ENCODE data around the gene COPB1. TPM values are rescaled to one million over a fixed set of nuclear protein-coding genes. Genes with fewer than 3 reads are reported as not detected.
A peak's percentile ranks its signal among the peaks of the same experiment; 100 is the strongest.

The COPB1 gene
- total and polyA plus RNA-seq, 4 donors: 45.3 to 92.8 (median 69.6) TPM

DNA sequence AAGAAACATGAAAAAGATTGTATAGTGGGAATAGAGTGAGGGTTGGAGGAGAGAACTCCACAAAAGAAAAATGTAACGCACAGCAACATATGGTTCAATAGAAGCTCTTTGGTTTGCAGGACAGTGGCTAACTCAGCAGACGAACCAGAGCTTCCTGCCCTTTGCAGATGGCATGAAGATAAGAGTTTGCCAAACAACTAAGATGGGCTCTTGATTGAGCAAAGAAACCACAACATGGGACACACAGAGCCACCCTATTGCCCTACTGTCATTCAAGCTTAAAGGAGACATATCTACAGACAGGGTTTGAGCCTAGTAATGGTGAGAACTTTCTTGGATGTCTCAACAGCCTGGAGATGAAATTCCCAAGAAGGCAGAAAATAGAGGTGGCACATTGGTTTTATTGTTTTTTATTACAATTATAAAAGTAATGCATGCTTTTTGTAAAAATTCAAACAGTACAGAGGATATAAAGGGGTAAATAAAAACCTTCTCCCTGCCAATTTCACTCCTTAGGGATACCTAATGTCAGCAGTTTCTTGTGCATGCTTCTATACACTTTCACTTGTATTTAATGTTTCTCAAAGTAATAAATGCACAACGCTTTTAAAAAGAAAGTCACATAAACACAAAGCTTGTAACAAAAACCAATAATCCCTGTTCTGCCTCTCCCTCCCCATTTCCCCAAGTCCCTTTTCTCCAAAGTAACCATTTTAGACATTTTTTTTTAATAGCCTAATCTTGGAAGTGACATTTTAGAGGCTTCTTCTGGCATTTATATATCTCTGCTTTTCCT, 63.7 kb downstream of the COPB1 start:
- Histone ChIP-seq H3K27ac (ENCODE audit: low read depth in 1 of 2, low read length in 2 of 2) (no peak overlapping the region), H3K4me3 (ENCODE audit: low read length in 2 of 2) (no peak overlapping the region), H3K36me3 (ENCODE audit: control insufficient read depth in 1 of 2, insufficient read depth in 2 of 2, low read length in 1 of 2) (no peaks in the 10 kb centered on the region), H3K9me3 (ENCODE audit: control insufficient read depth, low read length) (no peaks in the 10 kb centered on the region), H3K4me1 (ENCODE audit: control insufficient read depth in 1 of 2, insufficient read depth in 2 of 2, low read length in 2 of 2) (no peaks in the 10 kb centered on the region), H3K27me3 (ENCODE audit: control insufficient read depth in 1 of 2, insufficient read depth in 2 of 2, low read length in 1 of 2) (no peaks in the 10 kb centered on the region)
- DNase-seq (no peak), ATAC-seq (ENCODE audit: low FRiP score) (no peak)
- WGBS, 2 donors: 84 to 87% methylated on average over 3 of the region's 3 CpGs
- intact Hi-C loops (cut with DNase I): no loop called here

DNA sequence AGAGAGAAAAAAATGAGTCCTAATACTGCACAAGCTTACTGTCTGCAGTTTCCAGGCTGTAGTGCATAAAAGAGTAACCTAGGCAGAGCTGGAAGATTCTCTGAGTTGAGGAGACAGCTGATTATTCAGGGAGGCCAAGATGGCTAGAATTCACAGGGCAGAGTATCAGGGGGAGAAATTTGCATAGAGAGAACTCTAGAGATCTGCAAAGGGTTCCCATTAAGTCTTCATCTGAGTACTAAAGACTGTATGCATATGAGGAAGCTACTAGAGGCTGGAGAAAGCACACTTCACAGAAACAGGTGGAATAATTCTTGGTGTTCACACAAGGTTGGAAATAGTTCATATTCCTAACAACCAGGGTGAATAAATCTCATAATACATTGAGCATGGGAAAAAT, 74.0 kb downstream of the COPB1 start:
- DNase-seq: no peak
- intact Hi-C loops (cut with DNase I): no loop called here
- H3K27ac ChIP-seq (ENCODE audit: low read depth in 1 of 2, low read length in 2 of 2): no peak overlapping the region
- H3K27me3 ChIP-seq (ENCODE audit: control insufficient read depth in 1 of 2, insufficient read depth in 2 of 2, low read length in 1 of 2): no peaks in the 10 kb centered on the region
- no peak for ATAC-seq (ENCODE audit: low FRiP score)
- H3K9me3 ChIP-seq (ENCODE audit: control insufficient read depth, low read length): no peaks in the 10 kb centered on the region
- H3K4me1 ChIP-seq (ENCODE audit: control insufficient read depth in 1 of 2, insufficient read depth in 2 of 2, low read length in 2 of 2): peaks cover 1 to 3% of the 10 kb centered on the region in 2 donors
- no peak overlapping the region for H3K4me3 ChIP-seq (ENCODE audit: low read length in 2 of 2)
- no peaks in the 10 kb centered on the region for H3K36me3 ChIP-seq (ENCODE audit: control insufficient read depth in 1 of 2, insufficient read depth in 2 of 2, low read length in 1 of 2)

DNA sequence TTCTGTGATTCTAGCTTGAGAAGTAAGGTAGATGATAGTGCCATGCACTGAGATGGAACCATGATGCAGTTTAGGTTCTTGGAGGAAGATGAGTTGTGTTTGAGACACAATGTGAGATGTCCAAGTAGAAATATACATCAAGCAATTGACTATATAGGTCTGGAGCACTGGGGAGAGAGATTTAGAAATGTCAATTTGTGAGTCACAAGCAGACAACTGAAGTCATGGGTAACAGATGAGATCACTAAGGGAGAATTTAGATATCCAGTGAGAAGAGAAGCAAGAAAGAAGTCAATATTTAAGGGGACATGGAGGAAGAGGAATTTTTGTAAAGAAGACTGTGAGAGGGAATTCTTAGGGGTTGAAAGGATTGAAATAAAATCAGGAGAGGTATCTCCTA, 75.5 kb downstream of the COPB1 start:
- H3K36me3 ChIP-seq (ENCODE audit: control insufficient read depth in 1 of 2, insufficient read depth in 2 of 2, low read length in 1 of 2): no peaks in the 10 kb centered on the region
- H3K9me3 ChIP-seq (ENCODE audit: control insufficient read depth, low read length): no peaks in the 10 kb centered on the region
- H3K4me3 ChIP-seq (ENCODE audit: low read length in 2 of 2): no peak overlapping the region
- peaks cover 1 to 3% of the 10 kb centered on the region in 2 donors for H3K4me1 ChIP-seq (ENCODE audit: control insufficient read depth in 1 of 2, insufficient read depth in 2 of 2, low read length in 2 of 2)
- no peak overlapping the region for H3K27ac ChIP-seq (ENCODE audit: low read depth in 1 of 2, low read length in 2 of 2)
- no peak for ATAC-seq (ENCODE audit: low FRiP score)
- intact Hi-C loops (cut with DNase I): loop anchor here in 1 of 2 donors (5.0 kb wide), 1 partner anchor 42 kb away; no protein-coding TSS in a partner anchor
- DNase-seq: no peak
- no peaks in the 10 kb centered on the region for H3K27me3 ChIP-seq (ENCODE audit: control insufficient read depth in 1 of 2, insufficient read depth in 2 of 2, low read length in 1 of 2)

DNA sequence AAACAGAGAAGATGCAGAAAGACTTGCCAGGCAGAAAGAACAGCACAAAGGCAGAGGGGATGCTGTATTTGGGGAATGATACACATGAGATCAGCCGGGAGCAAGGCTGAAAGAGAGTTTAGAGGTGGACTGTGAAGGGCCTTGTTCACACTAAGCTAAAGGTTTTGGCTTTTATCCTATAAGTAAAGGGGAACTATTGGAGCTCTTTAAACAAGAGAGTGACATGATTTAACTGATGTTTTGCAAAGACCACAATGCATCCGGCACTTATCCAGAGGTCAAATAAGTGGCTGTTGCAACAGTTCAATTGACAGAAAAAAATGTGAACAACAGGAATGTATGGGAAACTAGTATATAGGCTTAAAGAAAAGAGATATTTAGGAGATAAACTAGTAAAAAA, 76.0 kb downstream of the COPB1 start:
- Histone ChIP-seq H3K36me3 (ENCODE audit: control insufficient read depth in 1 of 2, insufficient read depth in 2 of 2, low read length in 1 of 2) (no peaks in the 10 kb centered on the region), H3K4me1 (ENCODE audit: control insufficient read depth in 1 of 2, insufficient read depth in 2 of 2, low read length in 2 of 2) (peaks cover 1 to 3% of the 10 kb centered on the region in 2 donors), H3K27me3 (ENCODE audit: control insufficient read depth in 1 of 2, insufficient read depth in 2 of 2, low read length in 1 of 2) (no peaks in the 10 kb centered on the region), H3K9me3 (ENCODE audit: control insufficient read depth, low read length) (no peaks in the 10 kb centered on the region), H3K27ac (ENCODE audit: low read depth in 1 of 2, low read length in 2 of 2) (no peak overlapping the region), H3K4me3 (ENCODE audit: low read length in 2 of 2) (no peak overlapping the region)
- DNase-seq (no peak), ATAC-seq (ENCODE audit: low FRiP score) (no peak)
- WGBS, 2 donors: 35 to 55% methylated on average over 2 of the region's 2 CpGs
- intact Hi-C loops (cut with DNase I): loop anchor here in 1 of 2 donors (5.0 kb wide), 1 partner anchor 41 kb away; no protein-coding TSS in a partner anchor

DNA sequence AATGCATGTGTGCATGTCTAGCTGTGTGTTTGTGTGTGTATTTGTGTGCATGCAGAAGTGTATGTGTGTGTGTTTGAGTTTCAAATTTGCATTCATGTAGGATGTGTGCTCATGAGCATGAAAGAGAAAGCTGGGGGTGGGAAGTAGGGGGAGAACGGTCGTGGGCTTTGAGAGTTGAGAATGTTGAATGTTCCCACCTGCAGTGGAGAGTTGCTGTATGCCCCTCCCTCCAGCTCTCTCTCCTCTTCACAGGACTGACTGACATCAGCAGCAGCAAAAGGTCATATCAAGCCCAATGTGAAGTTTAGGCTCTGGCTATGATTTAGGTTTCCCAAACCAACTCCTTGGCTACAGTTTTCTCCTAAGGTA, 76.8 kb downstream of the COPB1 start:
- DNase-seq: no peak
- Histone ChIP-seq H3K27me3 (ENCODE audit: control insufficient read depth in 1 of 2, insufficient read depth in 2 of 2, low read length in 1 of 2) (no peaks in the 10 kb centered on the region), H3K9me3 (ENCODE audit: control insufficient read depth, low read length) (no peaks in the 10 kb centered on the region), H3K4me1 (ENCODE audit: control insufficient read depth in 1 of 2, insufficient read depth in 2 of 2, low read length in 2 of 2) (peaks cover 1 to 3% of the 10 kb centered on the region in 2 donors), H3K27ac (ENCODE audit: low read depth in 1 of 2, low read length in 2 of 2) (peak overlapping the region in 1 of 2 donors; percentile 38), H3K4me3 (ENCODE audit: low read length in 2 of 2) (no peak overlapping the region), H3K36me3 (ENCODE audit: control insufficient read depth in 1 of 2, insufficient read depth in 2 of 2, low read length in 1 of 2) (no peaks in the 10 kb centered on the region)
- intact Hi-C loops (cut with DNase I): loop anchor here in 1 of 2 donors (5.0 kb wide), 1 partner anchor 40 kb away; no protein-coding TSS in a partner anchor
- 10 to 13% methylated on average over 2 of the region's 2 CpGs for whole genome bisulfite sequencing, 2 donors
- ATAC-seq (ENCODE audit: low FRiP score): no peak

DNA sequence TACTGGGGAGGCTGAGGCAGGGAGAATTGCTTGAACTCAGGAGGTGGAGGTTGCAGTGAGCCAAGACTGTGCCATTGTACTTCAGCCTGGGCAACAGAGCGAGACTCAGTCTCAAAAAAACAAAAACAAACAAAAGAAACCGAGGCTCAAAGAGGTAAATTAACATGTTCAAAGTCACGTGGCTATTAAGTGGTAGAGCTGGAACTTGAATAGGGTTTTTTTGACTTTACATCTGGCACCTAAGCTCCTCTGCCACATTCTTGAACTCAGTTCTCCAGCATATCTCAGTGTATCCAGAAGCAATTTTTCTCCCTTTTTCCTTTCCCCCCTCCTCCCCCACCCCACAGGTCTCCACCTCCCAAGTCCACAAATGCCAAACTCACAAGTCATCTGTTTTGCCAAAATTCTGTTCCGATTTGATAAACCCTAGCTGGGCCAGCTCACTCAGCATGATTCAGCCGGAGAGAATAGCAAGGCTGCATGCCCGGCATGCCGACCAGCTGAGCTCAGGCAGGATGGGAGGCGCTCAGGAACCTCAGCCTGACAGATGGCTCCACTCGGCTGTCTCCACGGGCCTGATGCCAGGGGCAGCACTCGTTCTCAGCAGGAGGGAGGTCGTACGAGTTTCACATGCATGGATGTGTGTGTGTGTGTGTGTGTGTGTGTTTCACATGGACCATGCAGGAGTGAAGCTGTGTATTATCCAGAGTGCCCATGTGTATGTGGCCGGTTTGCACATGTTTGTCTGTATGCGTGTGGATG, 77.4 kb downstream of the COPB1 start:
- WGBS, 2 donors: 1 to 3% methylated on average over 15 of the region's 15 CpGs
- intact Hi-C loops (cut with DNase I): loop anchor here in 1 of 2 donors (5.0 kb wide), 1 partner anchor 40 kb away; no protein-coding TSS in a partner anchor
- Histone ChIP-seq H3K9me3 (ENCODE audit: control insufficient read depth, low read length) (no peaks in the 10 kb centered on the region), H3K4me1 (ENCODE audit: control insufficient read depth in 1 of 2, insufficient read depth in 2 of 2, low read length in 2 of 2) (peaks cover 1 to 6% of the 10 kb centered on the region in 2 donors), H3K36me3 (ENCODE audit: control insufficient read depth in 1 of 2, insufficient read depth in 2 of 2, low read length in 1 of 2) (no peaks in the 10 kb centered on the region), H3K27me3 (ENCODE audit: control insufficient read depth in 1 of 2, insufficient read depth in 2 of 2, low read length in 1 of 2) (no peaks in the 10 kb centered on the region), H3K27ac (ENCODE audit: low read depth in 1 of 2, low read length in 2 of 2) (peak overlapping the region in 1 of 2 donors; percentile 41), H3K4me3 (ENCODE audit: low read length in 2 of 2) (no peak overlapping the region)
- peak; percentile 92 for ATAC-seq (ENCODE audit: low FRiP score)
- peak; percentile 89 to 94 for DNase-seq

DNA sequence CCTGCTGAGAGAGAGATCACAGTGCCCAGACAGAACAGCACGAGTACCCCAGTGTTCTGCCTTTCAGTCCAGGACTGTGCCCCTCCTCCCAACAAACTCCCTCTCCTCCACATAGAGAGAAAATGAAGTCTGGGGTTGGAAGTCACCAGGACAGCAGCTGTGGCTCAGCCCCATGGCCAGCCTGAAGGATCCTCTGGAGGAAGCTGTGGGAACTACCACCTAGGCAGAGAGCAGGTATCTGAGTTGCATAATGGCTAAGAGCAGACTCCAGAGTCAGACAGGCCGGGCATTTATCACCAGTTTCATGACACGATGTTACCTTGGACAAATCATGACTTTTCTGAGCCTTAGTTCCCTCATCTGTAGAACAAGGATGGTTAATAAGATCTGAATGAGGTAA, 79.4 kb downstream of the COPB1 start:
- Histone ChIP-seq H3K4me1 (ENCODE audit: control insufficient read depth in 1 of 2, insufficient read depth in 2 of 2, low read length in 2 of 2) (peaks cover 1 to 6% of the 10 kb centered on the region in 2 donors), H3K36me3 (ENCODE audit: control insufficient read depth in 1 of 2, insufficient read depth in 2 of 2, low read length in 1 of 2) (no peaks in the 10 kb centered on the region), H3K27me3 (ENCODE audit: control insufficient read depth in 1 of 2, insufficient read depth in 2 of 2, low read length in 1 of 2) (no peaks in the 10 kb centered on the region), H3K4me3 (ENCODE audit: low read length in 2 of 2) (no peak overlapping the region), H3K9me3 (ENCODE audit: control insufficient read depth, low read length) (no peaks in the 10 kb centered on the region), H3K27ac (ENCODE audit: low read depth in 1 of 2, low read length in 2 of 2) (no peak overlapping the region)
- no peak for ATAC-seq (ENCODE audit: low FRiP score)
- WGBS, 2 donors: 94 to 97% methylated on average over 3 of the region's 3 CpGs
- intact Hi-C loops (cut with DNase I): loop anchor here in 1 of 2 donors (5.0 kb wide), 1 partner anchor 38 kb away; no protein-coding TSS in a partner anchor
- no peak for DNase-seq

DNA sequence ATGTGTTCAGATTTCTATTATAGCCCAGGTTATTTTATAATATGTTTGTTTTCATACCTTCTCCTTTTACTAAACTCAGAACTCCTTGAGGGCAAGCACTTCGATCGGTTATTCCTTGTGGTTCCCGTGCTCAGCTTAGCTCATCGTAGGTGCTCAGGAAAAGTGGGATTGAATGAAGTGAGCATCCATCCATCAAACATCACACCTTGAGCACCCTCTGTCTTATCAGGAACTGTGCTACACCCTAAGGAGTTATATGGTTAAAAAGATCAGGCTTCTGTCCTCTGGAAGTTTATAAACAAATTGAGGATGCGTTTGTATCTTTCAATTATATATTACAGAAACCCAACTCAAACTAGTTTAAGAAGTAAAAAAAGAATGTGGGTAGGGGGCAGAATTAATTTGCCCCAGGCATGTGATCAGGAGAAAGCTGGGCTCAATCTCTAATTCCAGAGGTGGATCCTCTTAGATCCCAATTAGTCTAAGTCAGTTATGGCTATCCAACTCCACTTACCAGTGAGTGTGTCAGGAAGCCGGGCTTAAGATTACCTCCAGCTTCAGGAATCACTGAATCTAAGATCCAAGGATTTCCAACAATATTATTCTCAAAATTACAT, 80.7 kb downstream of the COPB1 start:
- DNase-seq (no peak), ATAC-seq (ENCODE audit: low FRiP score) (no peak)
- Histone ChIP-seq H3K27me3 (ENCODE audit: control insufficient read depth in 1 of 2, insufficient read depth in 2 of 2, low read length in 1 of 2) (no peaks in the 10 kb centered on the region), H3K4me1 (ENCODE audit: control insufficient read depth in 1 of 2, insufficient read depth in 2 of 2, low read length in 2 of 2) (peaks cover under 1 to 6% of the 10 kb centered on the region in 2 donors), H3K9me3 (ENCODE audit: control insufficient read depth, low read length) (no peaks in the 10 kb centered on the region), H3K27ac (ENCODE audit: low read depth in 1 of 2, low read length in 2 of 2) (no peak overlapping the region), H3K36me3 (ENCODE audit: control insufficient read depth in 1 of 2, insufficient read depth in 2 of 2, low read length in 1 of 2) (no peaks in the 10 kb centered on the region), H3K4me3 (ENCODE audit: low read length in 2 of 2) (no peak overlapping the region)
- intact Hi-C loops (cut with DNase I): no loop called here
- 84 to 90% methylated on average over 6 of the region's 6 CpGs for WGBS, 2 donors
